NT2/D1 (cell line): ENCODE data around the gene LDLRAD4.

Experiments
- SUZ12 ChIP-seq: IDR thresholded peaks from 2 replicates; pipeline ENCODE4 v1.6.1; 2011; ENCODE audit not compliant: insufficient read length, insufficient read depth; ENCODE audit errors: extremely low read depth
- YY1 ChIP-seq: IDR thresholded peaks from 2 replicates; pipeline ENCODE4 v1.6.1; 2011; ENCODE audit not compliant: insufficient read length, insufficient read depth

- TF ChIP-seq SUZ12 = no peak
- TF ChIP-seq YY1 = no peak
Measured at GRCh38 chr18:13520741-13521140, 302.2 kb downstream of the LDLRAD4 start.
